WI38 (cell line): Measurements from ENCODE around the gene RAB28.

Source experiments
- H3K4me3 ChIP-seq: 2 replicates; pipeline ENCODE4 v1.5.1; 2011; ENCODE audit warnings: low read depth, mild to moderate bottlenecking, control low read depth, low read length
- TF ChIP-seq, protein P1 (sequence below): IDR thresholded peaks from 2 replicates; pipeline ENCODE4 v1.5.1; 2012; ENCODE audit warnings: low read depth, mild to moderate bottlenecking, control low read depth, low read length

Gene RAB28

GRCh38 chr4:13483768-13484121 is 395 bp downstream of the RAB28 start:
- TF ChIP-seq, protein P1, sequence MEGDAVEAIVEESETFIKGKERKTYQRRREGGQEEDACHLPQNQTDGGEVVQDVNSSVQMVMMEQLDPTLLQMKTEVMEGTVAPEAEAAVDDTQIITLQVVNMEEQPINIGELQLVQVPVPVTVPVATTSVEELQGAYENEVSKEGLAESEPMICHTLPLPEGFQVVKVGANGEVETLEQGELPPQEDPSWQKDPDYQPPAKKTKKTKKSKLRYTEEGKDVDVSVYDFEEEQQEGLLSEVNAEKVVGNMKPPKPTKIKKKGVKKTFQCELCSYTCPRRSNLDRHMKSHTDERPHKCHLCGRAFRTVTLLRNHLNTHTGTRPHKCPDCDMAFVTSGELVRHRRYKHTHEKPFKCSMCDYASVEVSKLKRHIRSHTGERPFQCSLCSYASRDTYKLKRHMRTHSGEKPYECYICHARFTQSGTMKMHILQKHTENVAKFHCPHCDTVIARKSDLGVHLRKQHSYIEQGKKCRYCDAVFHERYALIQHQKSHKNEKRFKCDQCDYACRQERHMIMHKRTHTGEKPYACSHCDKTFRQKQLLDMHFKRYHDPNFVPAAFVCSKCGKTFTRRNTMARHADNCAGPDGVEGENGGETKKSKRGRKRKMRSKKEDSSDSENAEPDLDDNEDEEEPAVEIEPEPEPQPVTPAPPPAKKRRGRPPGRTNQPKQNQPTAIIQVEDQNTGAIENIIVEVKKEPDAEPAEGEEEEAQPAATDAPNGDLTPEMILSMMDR: no peak

DNA sequence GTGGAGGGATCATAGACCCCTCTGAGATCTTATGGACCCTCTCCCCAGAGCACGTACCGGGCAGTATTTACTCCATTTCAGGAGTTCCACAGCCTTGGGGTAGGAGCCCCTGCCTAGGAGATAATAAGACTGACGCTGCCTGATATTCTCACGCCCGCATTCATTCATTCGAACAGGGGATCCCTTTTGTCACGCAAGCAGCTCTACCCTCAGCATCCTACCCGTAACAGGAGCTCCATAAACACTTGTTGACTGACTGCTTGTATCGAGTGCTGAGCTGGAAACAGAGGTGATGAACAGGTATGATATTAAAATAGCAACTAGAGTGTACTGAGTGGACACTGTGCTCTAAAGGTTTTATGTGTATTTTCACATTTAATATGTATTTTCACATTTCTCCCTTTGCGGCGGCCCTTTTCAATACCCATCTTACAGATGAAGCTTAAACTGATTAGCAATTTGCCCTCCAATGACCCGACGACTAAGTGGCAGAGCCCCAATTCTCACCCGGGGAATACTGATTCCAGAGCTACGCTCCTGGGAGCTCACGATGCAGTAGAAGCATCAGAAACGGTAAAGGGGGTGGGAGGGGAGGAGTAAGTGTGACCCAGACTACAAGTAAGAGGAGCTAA is 888 bp downstream of the RAB28 start:
- TF ChIP-seq, protein P1: no peak
- peak overlapping the region; percentile 78 for H3K4me3 ChIP-seq

More at GRCh38 chr4:13483768-13484121, 395 bp downstream of the RAB28 start:
- peak overlapping the region; percentile 78 for H3K4me3 ChIP-seq

- TF ChIP-seq, protein P1: no peak
- no peak overlapping the region for H3K4me3 ChIP-seq
Observed at GRCh38 chr4:13481569-13481968, 2.6 kb downstream of the RAB28 start.

GRCh38 chr4:13478707-13479106 is 5.4 kb downstream of the RAB28 start:
- TF ChIP-seq, protein P1: no peak
- H3K4me3 ChIP-seq: no peak overlapping the region

DNA sequence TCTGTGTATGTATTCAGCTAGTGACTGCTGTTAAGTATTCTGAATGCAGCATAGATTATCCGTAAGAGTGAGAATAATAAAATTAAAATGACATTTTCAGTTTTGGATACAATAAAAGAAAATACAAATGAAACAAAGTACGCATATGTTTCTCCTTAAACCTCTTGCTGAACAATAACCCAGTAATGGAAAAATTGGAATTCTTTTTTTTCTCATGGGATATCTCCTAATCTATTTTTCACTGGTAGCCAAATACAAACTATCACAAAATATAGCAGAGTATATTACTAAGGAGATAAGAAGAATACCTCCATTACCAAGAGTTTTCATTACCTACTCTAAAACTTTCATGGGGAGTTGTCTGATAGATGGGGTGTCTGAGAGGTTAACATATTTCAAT is 6.0 kb downstream of the RAB28 start:
- TF ChIP-seq, protein P1: no peak
- no peak overlapping the region for H3K4me3 ChIP-seq

- H3K4me3 ChIP-seq: no peak overlapping the region
- TF ChIP-seq, protein P1: no peak
Observed at GRCh38 chr4:13476915-13477314, 7.2 kb downstream of the RAB28 start.

GRCh38 chr4:13476152-13476551 is 8.0 kb downstream of the RAB28 start:
- TF ChIP-seq, protein P1: no peak
- H3K4me3 ChIP-seq: no peak overlapping the region
